ENCODE data around the gene FTCDNL1. TPM values are rescaled to one million over a fixed set of nuclear protein-coding genes. Genes with fewer than 3 reads are reported as not detected.

FTCDNL1 gene
- total and polyA plus RNA-seq, 9 of the 15 experiments (the other 6 are each of a cell fraction or from before 2014, with no cell fraction given) = 0.13 to 0.58 (median 0.32) TPM

- no peak; the same call in 1 of the 2 replicates for TF ChIP-seq NKRF (IDR thresholded peaks at IDR 0.05; ENCODE audit: borderline replicate concordance)
- TF ChIP-seq, protein P1, sequence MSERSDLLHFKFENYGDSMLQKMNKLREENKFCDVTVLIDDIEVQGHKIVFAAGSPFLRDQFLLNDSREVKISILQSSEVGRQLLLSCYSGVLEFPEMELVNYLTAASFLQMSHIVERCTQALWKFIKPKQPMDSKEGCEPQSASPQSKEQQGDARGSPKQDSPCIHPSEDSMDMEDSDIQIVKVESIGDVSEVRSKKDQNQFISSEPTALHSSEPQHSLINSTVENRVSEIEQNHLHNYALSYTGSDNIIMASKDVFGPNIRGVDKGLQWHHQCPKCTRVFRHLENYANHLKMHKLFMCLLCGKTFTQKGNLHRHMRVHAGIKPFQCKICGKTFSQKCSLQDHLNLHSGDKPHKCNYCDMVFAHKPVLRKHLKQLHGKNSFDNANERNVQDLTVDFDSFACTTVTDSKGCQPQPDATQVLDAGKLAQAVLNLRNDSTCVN (CRISPR knock-in tag; IDR thresholded peaks at IDR 0.05) = no peak
- TF ChIP-seq PHB2 (IDR thresholded peaks at IDR 0.05; ENCODE audit: low read depth) = no peak
- no peak for TF ChIP-seq ZFP1 (CRISPR knock-in tag; IDR thresholded peaks at IDR 0.05)
- peak; percentile 25; the same call in 1 of the 2 replicates for TF ChIP-seq NBN (IDR thresholded peaks at IDR 0.05; ENCODE audit: low read depth)
- TF ChIP-seq E2F3 (CRISPR knock-in tag; IDR thresholded peaks at IDR 0.05) = no peak
- no peak for TF ChIP-seq CBFA2T2 (conservative IDR thresholded peaks at IDR 0.05)
- TF ChIP-seq, protein P2, sequence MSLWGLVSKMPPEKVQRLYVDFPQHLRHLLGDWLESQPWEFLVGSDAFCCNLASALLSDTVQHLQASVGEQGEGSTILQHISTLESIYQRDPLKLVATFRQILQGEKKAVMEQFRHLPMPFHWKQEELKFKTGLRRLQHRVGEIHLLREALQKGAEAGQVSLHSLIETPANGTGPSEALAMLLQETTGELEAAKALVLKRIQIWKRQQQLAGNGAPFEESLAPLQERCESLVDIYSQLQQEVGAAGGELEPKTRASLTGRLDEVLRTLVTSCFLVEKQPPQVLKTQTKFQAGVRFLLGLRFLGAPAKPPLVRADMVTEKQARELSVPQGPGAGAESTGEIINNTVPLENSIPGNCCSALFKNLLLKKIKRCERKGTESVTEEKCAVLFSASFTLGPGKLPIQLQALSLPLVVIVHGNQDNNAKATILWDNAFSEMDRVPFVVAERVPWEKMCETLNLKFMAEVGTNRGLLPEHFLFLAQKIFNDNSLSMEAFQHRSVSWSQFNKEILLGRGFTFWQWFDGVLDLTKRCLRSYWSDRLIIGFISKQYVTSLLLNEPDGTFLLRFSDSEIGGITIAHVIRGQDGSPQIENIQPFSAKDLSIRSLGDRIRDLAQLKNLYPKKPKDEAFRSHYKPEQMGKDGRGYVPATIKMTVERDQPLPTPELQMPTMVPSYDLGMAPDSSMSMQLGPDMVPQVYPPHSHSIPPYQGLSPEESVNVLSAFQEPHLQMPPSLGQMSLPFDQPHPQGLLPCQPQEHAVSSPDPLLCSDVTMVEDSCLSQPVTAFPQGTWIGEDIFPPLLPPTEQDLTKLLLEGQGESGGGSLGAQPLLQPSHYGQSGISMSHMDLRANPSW (CRISPR knock-in tag; IDR thresholded peaks at IDR 0.05) = no peak
- no peak for TF ChIP-seq FOXJ3 (CRISPR knock-in tag; IDR thresholded peaks at IDR 0.05)
- TF ChIP-seq DEAF1 (CRISPR knock-in tag; IDR thresholded peaks at IDR 0.05) = no peak
- no peak for TF ChIP-seq MXD1 (CRISPR knock-in tag; IDR thresholded peaks at IDR 0.05; ENCODE audit: borderline replicate concordance, poor library complexity, severe bottlenecking)
- 0 out of 2 replicates have a peak, but pooled peaks have one; percentile 12 for TF ChIP-seq DPF2 (IDR thresholded peaks at IDR 0.05)
- no peak for TF ChIP-seq POLR2B (IDR thresholded peaks at IDR 0.05; ENCODE audit: low read depth, partially characterized antibody)
- TF ChIP-seq ZNF408 (CRISPR knock-in tag; IDR thresholded peaks at IDR 0.05; ENCODE audit: low read depth) = no peak
Observed at GRCh38 chr2:199850718-199851500, at the start of gene FTCDNL1 (continued).

Data from K562 (cell line).